ENCODE measurements around the gene STRIP2. TPM values are rescaled to one million over a fixed set of nuclear protein-coding genes. Genes with fewer than 3 reads are reported as not detected.

The STRIP2 gene
- polyA plus RNA-seq, 1 donor from 2014 or later, result 7.4 TPM

DNA sequence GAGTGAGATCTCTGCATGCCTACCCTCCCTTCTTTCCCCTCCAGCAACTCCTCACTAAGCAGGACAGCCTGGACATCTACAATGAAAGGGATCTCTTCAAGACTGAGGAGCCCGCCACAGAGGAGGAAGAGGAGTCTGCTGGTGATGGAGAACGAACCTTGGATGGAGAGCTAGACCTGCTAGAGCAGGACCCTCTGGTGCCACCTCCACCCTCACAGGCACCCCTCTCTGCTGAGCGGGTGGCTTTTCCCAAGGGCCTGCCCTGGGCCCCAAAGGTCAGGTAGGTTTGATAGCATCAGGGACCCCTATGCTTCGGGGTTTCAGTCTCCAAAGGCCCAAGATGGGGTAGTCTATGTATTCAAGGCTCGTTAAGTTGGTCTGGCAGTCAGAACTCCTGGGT is 23.9 kb downstream of the STRIP2 start:
- Histone ChIP-seq H3K27me3 (ENCODE audit: insufficient read depth, low read depth, low read length) (no peaks in the 10 kb centered on the region), H3K36me3 (ENCODE audit: insufficient read depth, low read length) (peaks cover 7% of the 10 kb centered on the region), H3K79me2 (replicated peaks; ENCODE audit: insufficient read depth, low read length) (no peaks in the 10 kb centered on the region), H3K4me3 (ENCODE audit: low read length) (no peak overlapping the region), H3K4me2 (ENCODE audit: low read length) (no peak overlapping the region), H3K9me3 (ENCODE audit: low read length) (no peaks in the 10 kb centered on the region), H3K9ac (ENCODE audit: low read length) (no peak overlapping the region), H4K20me1 (ENCODE audit: insufficient read depth) (no peaks in the 10 kb centered on the region), H3F3A (ENCODE audit: insufficient read depth, low read length, poor library complexity, severe bottlenecking) (no peaks in the 10 kb centered on the region), H3K27ac (ENCODE audit: low read length) (no peak overlapping the region), H2AFZ (ENCODE audit: low read depth, low read length) (no peak overlapping the region), H3K9me2 (ENCODE audit: insufficient read depth, low read length) (no peaks in the 10 kb centered on the region)
- TF ChIP-seq EP300 (conservative IDR thresholded peaks at IDR 0.05; ENCODE audit: poor library complexity, severe bottlenecking) (no peak), EZH2 (IDR thresholded peaks at IDR 0.05; ENCODE audit: borderline replicate concordance, insufficient read depth, low read length, poor library complexity, severe bottlenecking) (no peak), TAF1 (IDR thresholded peaks at IDR 0.05; ENCODE audit: low read depth) (no peak), SMC3 (conservative IDR thresholded peaks at IDR 0.05; ENCODE audit: poor library complexity) (no peak), RAD21 (conservative IDR thresholded peaks at IDR 0.05) (no peak), POLR2AphosphoS5 (IDR thresholded peaks at IDR 0.05) (no peak), MXI1 (conservative IDR thresholded peaks at IDR 0.05; ENCODE audit: poor library complexity, severe bottlenecking) (no peak)
- TF ChIP-seq, protein P1, sequence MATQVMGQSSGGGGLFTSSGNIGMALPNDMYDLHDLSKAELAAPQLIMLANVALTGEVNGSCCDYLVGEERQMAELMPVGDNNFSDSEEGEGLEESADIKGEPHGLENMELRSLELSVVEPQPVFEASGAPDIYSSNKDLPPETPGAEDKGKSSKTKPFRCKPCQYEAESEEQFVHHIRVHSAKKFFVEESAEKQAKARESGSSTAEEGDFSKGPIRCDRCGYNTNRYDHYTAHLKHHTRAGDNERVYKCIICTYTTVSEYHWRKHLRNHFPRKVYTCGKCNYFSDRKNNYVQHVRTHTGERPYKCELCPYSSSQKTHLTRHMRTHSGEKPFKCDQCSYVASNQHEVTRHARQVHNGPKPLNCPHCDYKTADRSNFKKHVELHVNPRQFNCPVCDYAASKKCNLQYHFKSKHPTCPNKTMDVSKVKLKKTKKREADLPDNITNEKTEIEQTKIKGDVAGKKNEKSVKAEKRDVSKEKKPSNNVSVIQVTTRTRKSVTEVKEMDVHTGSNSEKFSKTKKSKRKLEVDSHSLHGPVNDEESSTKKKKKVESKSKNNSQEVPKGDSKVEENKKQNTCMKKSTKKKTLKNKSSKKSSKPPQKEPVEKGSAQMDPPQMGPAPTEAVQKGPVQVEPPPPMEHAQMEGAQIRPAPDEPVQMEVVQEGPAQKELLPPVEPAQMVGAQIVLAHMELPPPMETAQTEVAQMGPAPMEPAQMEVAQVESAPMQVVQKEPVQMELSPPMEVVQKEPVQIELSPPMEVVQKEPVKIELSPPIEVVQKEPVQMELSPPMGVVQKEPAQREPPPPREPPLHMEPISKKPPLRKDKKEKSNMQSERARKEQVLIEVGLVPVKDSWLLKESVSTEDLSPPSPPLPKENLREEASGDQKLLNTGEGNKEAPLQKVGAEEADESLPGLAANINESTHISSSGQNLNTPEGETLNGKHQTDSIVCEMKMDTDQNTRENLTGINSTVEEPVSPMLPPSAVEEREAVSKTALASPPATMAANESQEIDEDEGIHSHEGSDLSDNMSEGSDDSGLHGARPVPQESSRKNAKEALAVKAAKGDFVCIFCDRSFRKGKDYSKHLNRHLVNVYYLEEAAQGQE (IDR thresholded peaks at IDR 0.05; ENCODE audit: borderline replicate concordance), result no peak
- TF ChIP-seq, protein P2, sequence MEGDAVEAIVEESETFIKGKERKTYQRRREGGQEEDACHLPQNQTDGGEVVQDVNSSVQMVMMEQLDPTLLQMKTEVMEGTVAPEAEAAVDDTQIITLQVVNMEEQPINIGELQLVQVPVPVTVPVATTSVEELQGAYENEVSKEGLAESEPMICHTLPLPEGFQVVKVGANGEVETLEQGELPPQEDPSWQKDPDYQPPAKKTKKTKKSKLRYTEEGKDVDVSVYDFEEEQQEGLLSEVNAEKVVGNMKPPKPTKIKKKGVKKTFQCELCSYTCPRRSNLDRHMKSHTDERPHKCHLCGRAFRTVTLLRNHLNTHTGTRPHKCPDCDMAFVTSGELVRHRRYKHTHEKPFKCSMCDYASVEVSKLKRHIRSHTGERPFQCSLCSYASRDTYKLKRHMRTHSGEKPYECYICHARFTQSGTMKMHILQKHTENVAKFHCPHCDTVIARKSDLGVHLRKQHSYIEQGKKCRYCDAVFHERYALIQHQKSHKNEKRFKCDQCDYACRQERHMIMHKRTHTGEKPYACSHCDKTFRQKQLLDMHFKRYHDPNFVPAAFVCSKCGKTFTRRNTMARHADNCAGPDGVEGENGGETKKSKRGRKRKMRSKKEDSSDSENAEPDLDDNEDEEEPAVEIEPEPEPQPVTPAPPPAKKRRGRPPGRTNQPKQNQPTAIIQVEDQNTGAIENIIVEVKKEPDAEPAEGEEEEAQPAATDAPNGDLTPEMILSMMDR (IDR thresholded peaks at IDR 0.05; ENCODE audit: poor library complexity, severe bottlenecking), result no peak

DNA sequence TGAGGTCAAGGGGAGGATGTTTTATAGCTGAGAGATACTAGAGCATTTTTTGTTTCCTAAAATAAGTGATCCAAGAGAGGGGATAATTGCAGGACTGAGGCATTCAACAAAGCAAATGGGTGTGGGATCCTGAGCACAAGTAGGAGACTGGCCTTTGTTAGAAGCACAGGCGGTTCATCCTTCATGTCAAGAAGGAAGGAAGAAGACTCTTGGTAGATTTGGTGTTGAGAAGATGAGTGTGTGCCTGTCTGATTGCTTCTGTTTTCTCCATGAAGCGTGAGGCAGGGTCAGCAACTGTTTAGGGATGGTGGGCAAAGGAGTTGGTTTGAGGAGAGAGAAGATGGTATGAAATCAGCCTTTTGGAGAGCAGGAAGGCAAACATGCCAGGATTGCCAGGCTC is 27.6 kb downstream of the STRIP2 start:
- H3K79me2 ChIP-seq (replicated peaks; ENCODE audit: insufficient read depth, low read length), result no peaks in the 10 kb centered on the region
- H3K27ac ChIP-seq (ENCODE audit: low read length), result no peak overlapping the region
- H4K20me1 ChIP-seq (ENCODE audit: insufficient read depth), result no peaks in the 10 kb centered on the region
- no peak overlapping the region for H3K4me2 ChIP-seq (ENCODE audit: low read length)
- H2AFZ ChIP-seq (ENCODE audit: low read depth, low read length), result no peak overlapping the region
- H3K9ac ChIP-seq (ENCODE audit: low read length), result no peak overlapping the region
- TF ChIP-seq EP300 (conservative IDR thresholded peaks at IDR 0.05; ENCODE audit: poor library complexity, severe bottlenecking) (no peak), EZH2 (IDR thresholded peaks at IDR 0.05; ENCODE audit: borderline replicate concordance, insufficient read depth, low read length, poor library complexity, severe bottlenecking) (no peak), POLR2AphosphoS5 (IDR thresholded peaks at IDR 0.05) (no peak), SMC3 (conservative IDR thresholded peaks at IDR 0.05; ENCODE audit: poor library complexity) (no peak), MXI1 (conservative IDR thresholded peaks at IDR 0.05; ENCODE audit: poor library complexity, severe bottlenecking) (no peak), RAD21 (conservative IDR thresholded peaks at IDR 0.05) (no peak), TAF1 (IDR thresholded peaks at IDR 0.05; ENCODE audit: low read depth) (no peak)
- TF ChIP-seq, protein P1 (IDR thresholded peaks at IDR 0.05; ENCODE audit: borderline replicate concordance), result no peak
- TF ChIP-seq, protein P2 (IDR thresholded peaks at IDR 0.05; ENCODE audit: poor library complexity, severe bottlenecking), result no peak
- no peaks in the 10 kb centered on the region for H3K9me2 ChIP-seq (ENCODE audit: insufficient read depth, low read length)
- H3K27me3 ChIP-seq (ENCODE audit: insufficient read depth, low read depth, low read length), result no peaks in the 10 kb centered on the region
- no peaks in the 10 kb centered on the region for H3K36me3 ChIP-seq (ENCODE audit: insufficient read depth, low read length)
- no peaks in the 10 kb centered on the region for H3F3A ChIP-seq (ENCODE audit: insufficient read depth, low read length, poor library complexity, severe bottlenecking)
- no peaks in the 10 kb centered on the region for H3K9me3 ChIP-seq (ENCODE audit: low read length)
- H3K4me3 ChIP-seq (ENCODE audit: low read length), result no peak overlapping the region

All from neural cell (in vitro differentiated cells).